ENCODE results near the gene RPTOR.

The RPTOR gene

DNA sequence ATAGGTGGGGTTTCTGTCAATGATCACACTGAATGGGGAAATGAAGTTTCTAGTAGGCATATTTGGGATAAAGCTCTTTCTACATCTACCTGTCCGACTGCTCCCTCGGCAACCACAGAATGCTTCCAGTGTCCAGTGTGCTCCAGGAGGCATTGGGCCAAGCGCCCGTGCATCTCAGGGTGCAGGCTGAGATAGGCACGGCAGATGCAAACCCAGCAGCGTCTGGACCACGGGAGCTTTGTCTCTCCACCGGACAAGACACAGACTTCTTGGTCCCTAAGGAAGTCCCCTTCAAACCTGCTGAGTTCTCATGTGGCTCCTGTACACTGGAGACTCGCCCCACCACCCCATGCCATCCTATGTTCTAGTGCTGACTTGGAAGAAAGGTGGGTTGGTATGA is 202.8 kb downstream of the RPTOR start:
- no peak for TF ChIP-seq TOX (CRISPR knock-in tag; IDR thresholded peaks at IDR 0.05; ENCODE audit: borderline replicate concordance)
- TF ChIP-seq, protein P1, sequence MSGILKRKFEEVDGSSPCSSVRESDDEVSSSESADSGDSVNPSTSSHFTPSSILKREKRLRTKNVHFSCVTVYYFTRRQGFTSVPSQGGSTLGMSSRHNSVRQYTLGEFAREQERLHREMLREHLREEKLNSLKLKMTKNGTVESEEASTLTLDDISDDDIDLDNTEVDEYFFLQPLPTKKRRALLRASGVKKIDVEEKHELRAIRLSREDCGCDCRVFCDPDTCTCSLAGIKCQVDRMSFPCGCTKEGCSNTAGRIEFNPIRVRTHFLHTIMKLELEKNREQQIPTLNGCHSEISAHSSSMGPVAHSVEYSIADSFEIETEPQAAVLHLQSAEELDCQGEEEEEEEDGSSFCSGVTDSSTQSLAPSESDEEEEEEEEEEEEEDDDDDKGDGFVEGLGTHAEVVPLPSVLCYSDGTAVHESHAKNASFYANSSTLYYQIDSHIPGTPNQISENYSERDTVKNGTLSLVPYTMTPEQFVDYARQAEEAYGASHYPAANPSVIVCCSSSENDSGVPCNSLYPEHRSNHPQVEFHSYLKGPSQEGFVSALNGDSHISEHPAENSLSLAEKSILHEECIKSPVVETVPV (CRISPR knock-in tag; IDR thresholded peaks at IDR 0.05) = no peak
- TF ChIP-seq SNAI2 (CRISPR knock-in tag; IDR thresholded peaks at IDR 0.05) = no peak
- TF ChIP-seq ZC3H10 (CRISPR knock-in tag; IDR thresholded peaks at IDR 0.05) = no peak
- TF ChIP-seq ARNTL (CRISPR knock-in tag; IDR thresholded peaks at IDR 0.05; ENCODE audit: borderline replicate concordance, low read depth) = no peak
- no peak for TF ChIP-seq RARB (CRISPR knock-in tag; IDR thresholded peaks at IDR 0.05)
- TF ChIP-seq, protein P2, sequence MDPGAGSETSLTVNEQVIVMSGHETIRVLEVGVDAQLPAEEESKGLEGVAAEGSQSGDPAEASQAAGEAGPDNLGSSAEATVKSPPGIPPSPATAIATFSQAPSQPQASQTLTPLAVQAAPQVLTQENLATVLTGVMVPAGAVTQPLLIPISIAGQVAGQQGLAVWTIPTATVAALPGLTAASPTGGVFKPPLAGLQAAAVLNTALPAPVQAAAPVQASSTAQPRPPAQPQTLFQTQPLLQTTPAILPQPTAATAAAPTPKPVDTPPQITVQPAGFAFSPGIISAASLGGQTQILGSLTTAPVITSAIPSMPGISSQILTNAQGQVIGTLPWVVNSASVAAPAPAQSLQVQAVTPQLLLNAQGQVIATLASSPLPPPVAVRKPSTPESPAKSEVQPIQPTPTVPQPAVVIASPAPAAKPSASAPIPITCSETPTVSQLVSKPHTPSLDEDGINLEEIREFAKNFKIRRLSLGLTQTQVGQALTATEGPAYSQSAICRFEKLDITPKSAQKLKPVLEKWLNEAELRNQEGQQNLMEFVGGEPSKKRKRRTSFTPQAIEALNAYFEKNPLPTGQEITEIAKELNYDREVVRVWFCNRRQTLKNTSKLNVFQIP (CRISPR knock-in tag; IDR thresholded peaks at IDR 0.05; ENCODE audit: borderline replicate concordance, low read depth) = no peak
- no peak for TF ChIP-seq ZNF70 (CRISPR knock-in tag; IDR thresholded peaks at IDR 0.05)
- TF ChIP-seq, protein P3, sequence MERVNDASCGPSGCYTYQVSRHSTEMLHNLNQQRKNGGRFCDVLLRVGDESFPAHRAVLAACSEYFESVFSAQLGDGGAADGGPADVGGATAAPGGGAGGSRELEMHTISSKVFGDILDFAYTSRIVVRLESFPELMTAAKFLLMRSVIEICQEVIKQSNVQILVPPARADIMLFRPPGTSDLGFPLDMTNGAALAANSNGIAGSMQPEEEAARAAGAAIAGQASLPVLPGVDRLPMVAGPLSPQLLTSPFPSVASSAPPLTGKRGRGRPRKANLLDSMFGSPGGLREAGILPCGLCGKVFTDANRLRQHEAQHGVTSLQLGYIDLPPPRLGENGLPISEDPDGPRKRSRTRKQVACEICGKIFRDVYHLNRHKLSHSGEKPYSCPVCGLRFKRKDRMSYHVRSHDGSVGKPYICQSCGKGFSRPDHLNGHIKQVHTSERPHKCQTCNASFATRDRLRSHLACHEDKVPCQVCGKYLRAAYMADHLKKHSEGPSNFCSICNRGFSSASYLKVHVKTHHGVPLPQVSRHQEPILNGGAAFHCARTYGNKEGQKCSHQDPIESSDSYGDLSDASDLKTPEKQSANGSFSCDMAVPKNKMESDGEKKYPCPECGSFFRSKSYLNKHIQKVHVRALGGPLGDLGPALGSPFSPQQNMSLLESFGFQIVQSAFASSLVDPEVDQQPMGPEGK (CRISPR knock-in tag; IDR thresholded peaks at IDR 0.05; ENCODE audit: borderline replicate concordance) = no peak
- no peak for TF ChIP-seq ISL1 (CRISPR knock-in tag; IDR thresholded peaks at IDR 0.05)
- TF ChIP-seq, protein P4, sequence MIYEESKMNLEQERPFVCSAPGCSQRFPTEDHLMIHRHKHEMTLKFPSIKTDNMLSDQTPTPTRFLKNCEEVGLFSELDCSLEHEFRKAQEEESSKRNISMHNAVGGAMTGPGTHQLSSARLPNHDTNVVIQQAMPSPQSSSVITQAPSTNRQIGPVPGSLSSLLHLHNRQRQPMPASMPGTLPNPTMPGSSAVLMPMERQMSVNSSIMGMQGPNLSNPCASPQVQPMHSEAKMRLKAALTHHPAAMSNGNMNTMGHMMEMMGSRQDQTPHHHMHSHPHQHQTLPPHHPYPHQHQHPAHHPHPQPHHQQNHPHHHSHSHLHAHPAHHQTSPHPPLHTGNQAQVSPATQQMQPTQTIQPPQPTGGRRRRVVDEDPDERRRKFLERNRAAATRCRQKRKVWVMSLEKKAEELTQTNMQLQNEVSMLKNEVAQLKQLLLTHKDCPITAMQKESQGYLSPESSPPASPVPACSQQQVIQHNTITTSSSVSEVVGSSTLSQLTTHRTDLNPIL (CRISPR knock-in tag; IDR thresholded peaks at IDR 0.05; ENCODE audit: low read depth) = no peak
- no peak for TF ChIP-seq TCF4 (CRISPR knock-in tag; IDR thresholded peaks at IDR 0.05; ENCODE audit: borderline replicate concordance)
- no peak for TF ChIP-seq BACH2 (CRISPR knock-in tag; IDR thresholded peaks at IDR 0.05; ENCODE audit: borderline replicate concordance)
- TF ChIP-seq ESRRG (CRISPR knock-in tag; IDR thresholded peaks at IDR 0.05) = no peak

DNA sequence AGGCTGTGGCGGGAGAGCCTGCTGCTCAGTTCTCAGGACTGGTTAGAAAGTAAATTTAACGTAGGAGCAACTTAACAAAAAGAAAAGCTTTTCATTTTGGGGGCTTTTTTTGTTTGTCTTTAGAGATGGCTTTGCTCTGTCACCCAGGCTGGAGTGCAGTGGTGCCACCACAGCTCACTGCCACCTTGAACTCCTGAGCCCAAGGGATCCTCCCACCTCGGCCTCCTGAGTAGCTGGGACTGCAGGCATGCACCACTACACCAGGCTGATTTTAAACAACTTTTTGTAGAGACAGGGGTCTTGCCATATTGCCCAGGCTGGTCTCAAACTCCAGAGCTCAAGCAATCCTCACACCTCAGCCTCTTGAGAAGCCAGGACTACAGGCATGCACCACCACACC is 205.0 kb downstream of the RPTOR start:
- no peak for TF ChIP-seq BACH2 (CRISPR knock-in tag; IDR thresholded peaks at IDR 0.05; ENCODE audit: borderline replicate concordance)
- no peak for TF ChIP-seq TCF4 (CRISPR knock-in tag; IDR thresholded peaks at IDR 0.05; ENCODE audit: borderline replicate concordance)
- no peak for TF ChIP-seq GLIS3 (CRISPR knock-in tag; IDR thresholded peaks at IDR 0.05)
- TF ChIP-seq CSDC2 (CRISPR knock-in tag; IDR thresholded peaks at IDR 0.05) = no peak
- no peak for TF ChIP-seq ESRRG (CRISPR knock-in tag; IDR thresholded peaks at IDR 0.05)
- TF ChIP-seq, protein P3 (CRISPR knock-in tag; IDR thresholded peaks at IDR 0.05; ENCODE audit: borderline replicate concordance) = no peak
- no peak for TF ChIP-seq ZFP3 (CRISPR knock-in tag; IDR thresholded peaks at IDR 0.05)
- TF ChIP-seq, protein P4 (CRISPR knock-in tag; IDR thresholded peaks at IDR 0.05; ENCODE audit: low read depth) = no peak
- no peak for TF ChIP-seq PPARA (CRISPR knock-in tag; IDR thresholded peaks at IDR 0.05; ENCODE audit: borderline replicate concordance)
- TF ChIP-seq ZNF70 (CRISPR knock-in tag; IDR thresholded peaks at IDR 0.05) = no peak
- TF ChIP-seq ZFP30 (CRISPR knock-in tag; IDR thresholded peaks at IDR 0.05) = no peak
- no peak for TF ChIP-seq SNAI2 (CRISPR knock-in tag; IDR thresholded peaks at IDR 0.05)
- TF ChIP-seq, protein P1 (CRISPR knock-in tag; IDR thresholded peaks at IDR 0.05) = no peak
- TF ChIP-seq, protein P5, sequence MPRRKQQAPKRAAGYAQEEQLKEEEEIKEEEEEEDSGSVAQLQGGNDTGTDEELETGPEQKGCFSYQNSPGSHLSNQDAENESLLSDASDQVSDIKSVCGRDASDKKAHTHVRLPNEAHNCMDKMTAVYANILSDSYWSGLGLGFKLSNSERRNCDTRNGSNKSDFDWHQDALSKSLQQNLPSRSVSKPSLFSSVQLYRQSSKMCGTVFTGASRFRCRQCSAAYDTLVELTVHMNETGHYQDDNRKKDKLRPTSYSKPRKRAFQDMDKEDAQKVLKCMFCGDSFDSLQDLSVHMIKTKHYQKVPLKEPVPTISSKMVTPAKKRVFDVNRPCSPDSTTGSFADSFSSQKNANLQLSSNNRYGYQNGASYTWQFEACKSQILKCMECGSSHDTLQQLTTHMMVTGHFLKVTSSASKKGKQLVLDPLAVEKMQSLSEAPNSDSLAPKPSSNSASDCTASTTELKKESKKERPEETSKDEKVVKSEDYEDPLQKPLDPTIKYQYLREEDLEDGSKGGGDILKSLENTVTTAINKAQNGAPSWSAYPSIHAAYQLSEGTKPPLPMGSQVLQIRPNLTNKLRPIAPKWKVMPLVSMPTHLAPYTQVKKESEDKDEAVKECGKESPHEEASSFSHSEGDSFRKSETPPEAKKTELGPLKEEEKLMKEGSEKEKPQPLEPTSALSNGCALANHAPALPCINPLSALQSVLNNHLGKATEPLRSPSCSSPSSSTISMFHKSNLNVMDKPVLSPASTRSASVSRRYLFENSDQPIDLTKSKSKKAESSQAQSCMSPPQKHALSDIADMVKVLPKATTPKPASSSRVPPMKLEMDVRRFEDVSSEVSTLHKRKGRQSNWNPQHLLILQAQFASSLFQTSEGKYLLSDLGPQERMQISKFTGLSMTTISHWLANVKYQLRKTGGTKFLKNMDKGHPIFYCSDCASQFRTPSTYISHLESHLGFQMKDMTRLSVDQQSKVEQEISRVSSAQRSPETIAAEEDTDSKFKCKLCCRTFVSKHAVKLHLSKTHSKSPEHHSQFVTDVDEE (CRISPR knock-in tag; IDR thresholded peaks at IDR 0.05) = no peak
- TF ChIP-seq RARB (CRISPR knock-in tag; IDR thresholded peaks at IDR 0.05) = no peak
- TF ChIP-seq ZNF8 (CRISPR knock-in tag; IDR thresholded peaks at IDR 0.05) = no peak

More for the DNA sequence above, 202.8 kb downstream of the RPTOR start:
- ATAC-seq = no peak

More for the DNA sequence above, 205.0 kb downstream of the RPTOR start:
- no peak for ATAC-seq

Measured in SK-N-SH treated with all-trans-retinoic acid at 6 μM for 48 hours (cell line).